Liver (tissue), 3 donors: ENCODE data around the gene HDLBP.

Source experiments
- CTCF ChIP-seq: fragments of 150-350 bp; IDR thresholded peaks from 2 replicates; pipeline ENCODE4 v1.5.1; 2017; ENCODE audit warnings: improper control_type of control experiment, low read depth, low read length; ENCODE audit not compliant: missing input control
- GABPA ChIP-seq, 2 donors: IDR thresholded peaks in 1 of 2; conservative IDR thresholded peaks in 1 of 2; 2 replicates each; pipeline ENCODE4 v1.6.1; 2016; ENCODE audit warnings: antibody characterized with exemption in 2 of 2, mild to moderate bottlenecking in 1 of 2, moderate library complexity in 1 of 2
- HNF4A ChIP-seq, 2 donors: conservative IDR thresholded peaks; 2 replicates each; pipeline ENCODE4 v1.6.1; 2016; ENCODE audit warnings: antibody characterized with exemption in 2 of 2, mild to moderate bottlenecking in 2 of 2
- JUND ChIP-seq, 2 donors: IDR thresholded peaks; 2 replicates each; pipeline ENCODE4 v1.6.1; 2016; ENCODE audit warnings: antibody characterized with exemption in 2 of 2
- NR2F2 ChIP-seq: IDR thresholded peaks from 2 replicates; pipeline ENCODE4 v1.6.1; 2016; ENCODE audit warnings: antibody characterized with exemption
- RAD21 ChIP-seq, 2 donors: IDR thresholded peaks; 2 replicates each; pipeline ENCODE4 v1.6.1; 2016; ENCODE audit warnings: antibody characterized with exemption in 2 of 2, mild to moderate bottlenecking in 2 of 2
- REST ChIP-seq: IDR thresholded peaks from 2 replicates; pipeline ENCODE4 v1.6.1; 2016; ENCODE audit warnings: antibody characterized with exemption, mild to moderate bottlenecking
- RXRA ChIP-seq, 2 donors: IDR thresholded peaks; 2 replicates each; pipeline ENCODE4 v1.6.1; 2017 to 2018; ENCODE audit warnings: antibody characterized with exemption in 2 of 2, mild to moderate bottlenecking in 1 of 2
- SP1 ChIP-seq: IDR thresholded peaks from 2 replicates; pipeline ENCODE4 v1.6.1; 2018; ENCODE audit warnings: antibody characterized with exemption, mild to moderate bottlenecking
- TAF1 ChIP-seq: conservative IDR thresholded peaks from 2 replicates; pipeline ENCODE4 v1.6.1; 2016; ENCODE audit warnings: antibody characterized with exemption, mild to moderate bottlenecking
- YY1 ChIP-seq: IDR thresholded peaks from 2 replicates; pipeline ENCODE4 v1.6.1; 2016; ENCODE audit warnings: antibody characterized with exemption, mild to moderate bottlenecking
- TF ChIP-seq, protein P1 (sequence below): IDR thresholded peaks from 2 replicates; pipeline ENCODE4 v1.6.1; 2016; ENCODE audit warnings: antibody characterized with exemption
- donor health status: healthy.
- donor health status: healthy.

- no peak for TF ChIP-seq RXRA (IDR thresholded peaks at IDR 0.05)
- no peak for TF ChIP-seq CTCF
- TF ChIP-seq REST = no peak
- no peak for TF ChIP-seq GABPA (IDR thresholded peaks at IDR 0.05 in 1 of 2, conservative IDR thresholded peaks at IDR 0.05 in 1 of 2)
- no peak for TF ChIP-seq TAF1
- peak; percentile 39 to 40 for TF ChIP-seq RAD21 (IDR thresholded peaks at IDR 0.05)
- TF ChIP-seq NR2F2 = no peak
- TF ChIP-seq SP1 = no peak
- no peak for TF ChIP-seq YY1
- TF ChIP-seq JUND (IDR thresholded peaks at IDR 0.05) = no peak
- no peak for TF ChIP-seq HNF4A (conservative IDR thresholded peaks at IDR 0.05)
- TF ChIP-seq, protein P1, sequence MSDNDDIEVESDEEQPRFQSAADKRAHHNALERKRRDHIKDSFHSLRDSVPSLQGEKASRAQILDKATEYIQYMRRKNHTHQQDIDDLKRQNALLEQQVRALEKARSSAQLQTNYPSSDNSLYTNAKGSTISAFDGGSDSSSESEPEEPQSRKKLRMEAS = no peak
These were observed 57.9 kb downstream of the HDLBP start for GRCh38 chr2:241257419-241258032.
